Trophoblast cell (in vitro differentiated cells and primary cell): ENCODE measurements around the gene NDUFV1.

Experiments
- DNase-seq, 2 donors: peaks; one replicate each; pipeline ENCODE4 v3.0.0-alpha.2; 2016
- H2AFZ ChIP-seq: 2 replicates; pipeline ENCODE4 v1.6.1; 2013; ENCODE audit warnings: low read length, moderate library complexity, mild to moderate bottlenecking; ENCODE audit not compliant: insufficient read depth, poor library complexity
- H2AK5ac ChIP-seq: 2 replicates; pipeline ENCODE4 v1.6.1; 2013; ENCODE audit warnings: mild to moderate bottlenecking, low read length
- H2BK120ac ChIP-seq: 2 replicates; pipeline ENCODE4 v1.6.1; 2013; ENCODE audit warnings: low read length, mild to moderate bottlenecking, moderate library complexity; ENCODE audit not compliant: insufficient read depth, poor library complexity
- H2BK12ac ChIP-seq: 2 replicates; pipeline ENCODE4 v1.6.1; 2013; ENCODE audit warnings: mild to moderate bottlenecking, low read length, moderate library complexity
- H2BK5ac ChIP-seq: 2 replicates; pipeline ENCODE4 v1.6.1; 2013; ENCODE audit warnings: low read length, low read depth, moderate library complexity, mild to moderate bottlenecking; ENCODE audit not compliant: poor library complexity
- H3K14ac ChIP-seq: 2 replicates; pipeline ENCODE4 v1.6.1; 2013; ENCODE audit warnings: mild to moderate bottlenecking, low read length
- H3K18ac ChIP-seq: 2 replicates; pipeline ENCODE4 v1.6.1; 2013; ENCODE audit warnings: mild to moderate bottlenecking, low read length
- H3K23ac ChIP-seq: 2 replicates; pipeline ENCODE4 v1.6.1; 2013; ENCODE audit warnings: low read length
- H3K27ac ChIP-seq: 2 replicates; pipeline ENCODE4 v1.5.1; 2013; ENCODE audit warnings: low read depth, mild to moderate bottlenecking, inconsistent platforms, low read length, moderate library complexity
- H3K27me3 ChIP-seq: 2 replicates; pipeline ENCODE4 v1.6.1; 2013; ENCODE audit warnings: inconsistent platforms, mild to moderate bottlenecking, low read length, moderate library complexity; ENCODE audit not compliant: insufficient read depth
- H3K36me3 ChIP-seq, 2 experiments: 1 replicate in 1 of 2; 2 replicates in 1 of 2; pipeline ENCODE4 v1.6.1; 2013; ENCODE audit warnings: low read length in 2 of 2, mild to moderate bottlenecking in 2 of 2, moderate library complexity in 1 of 2; ENCODE audit not compliant: insufficient read depth in 2 of 2, control insufficient read depth in 1 of 2
- H3K4ac ChIP-seq: 2 replicates; pipeline ENCODE4 v1.6.1; 2013; ENCODE audit warnings: low read depth, mild to moderate bottlenecking, low read length, moderate library complexity
- H3K4me1 ChIP-seq, 2 experiments: 1 replicate in 1 of 2; 2 replicates in 1 of 2; pipeline ENCODE4 v1.6.1; 2013; ENCODE audit warnings: low read length in 2 of 2, mild to moderate bottlenecking in 2 of 2, moderate library complexity in 1 of 2; ENCODE audit not compliant: insufficient read depth in 2 of 2, control insufficient read depth in 1 of 2
- H3K4me2 ChIP-seq: 2 replicates; pipeline ENCODE4 v1.6.1; 2013; ENCODE audit warnings: inconsistent platforms, mild to moderate bottlenecking, low read length, moderate library complexity
- H3K4me3 ChIP-seq: 2 replicates; pipeline ENCODE4 v1.5.1; 2013; ENCODE audit warnings: mild to moderate bottlenecking, low read depth, low read length, inconsistent platforms
- H3K79me1 ChIP-seq: one replicate; pipeline ENCODE4 v1.6.1; 2013; ENCODE audit warnings: low read length
- H3K79me2 ChIP-seq: 2 replicates; pipeline ENCODE4 v1.6.1; 2013; ENCODE audit warnings: low read length, mild to moderate bottlenecking; ENCODE audit not compliant: control insufficient read depth, insufficient read depth, poor library complexity
- H3K9ac ChIP-seq: 2 replicates; pipeline ENCODE4 v1.6.1; 2013; ENCODE audit warnings: mild to moderate bottlenecking, low read length
- H3K9me3 ChIP-seq: 2 replicates; pipeline ENCODE4 v1.6.1; 2013; ENCODE audit warnings: low read depth, mild to moderate bottlenecking, control low read depth, inconsistent platforms, low read length; ENCODE audit not compliant: insufficient read depth
- H4K12ac ChIP-seq: 2 replicates; pipeline ENCODE4 v1.6.1; 2013; ENCODE audit warnings: low read depth, mild to moderate bottlenecking, low read length, moderate library complexity
- H4K8ac ChIP-seq: 2 replicates; pipeline ENCODE4 v1.6.1; 2013; ENCODE audit warnings: low read depth, mild to moderate bottlenecking, low read length, moderate library complexity
- H4K91ac ChIP-seq: one replicate; pipeline ENCODE4 v1.6.1; 2013; ENCODE audit warnings: low read depth, mild to moderate bottlenecking, low read length, moderate library complexity
- WGBS: extraction: QIAGEN DNeasy Blood & Tissue Kit; methylation state at CpG from one replicate; pipeline ENCODE4 v1.1.7; 2013; ENCODE audit warnings: missing lambda C conversion rate; ENCODE audit not compliant: insufficient read length, insufficient coverage; ENCODE audit errors: extremely low coverage; 5-methylcytosine and 5-hydroxymethylcytosine counted together

The NDUFV1 gene

GRCh38 chr11:67572305-67572704, 34.4 kb upstream of the NDUFV1 start:
- Histone ChIP-seq H3K9me3 (peaks cover 2% of the 10 kb centered on the region), H3K79me1 (no peaks in the 10 kb centered on the region), H3K18ac (no peak overlapping the region), H2AK5ac (no peak overlapping the region), H3K79me2 (no peaks in the 10 kb centered on the region), H3K14ac (no peak overlapping the region), H3K4me3 (no peak overlapping the region), H4K12ac (no peak overlapping the region), H3K27me3 (no peaks in the 10 kb centered on the region), H2AFZ (no peak overlapping the region), H3K23ac (no peak overlapping the region), H3K27ac (no peak overlapping the region), H2BK120ac (no peak overlapping the region), H3K4me2 (no peak overlapping the region), H2BK12ac (no peak overlapping the region), H3K4me1 (no peaks in the 10 kb centered on the region), H4K91ac (no peak overlapping the region), H4K8ac (no peak overlapping the region), H3K36me3 (no peaks in the 10 kb centered on the region), H3K9ac (no peak overlapping the region), H3K4ac (no peak overlapping the region), H2BK5ac (no peak overlapping the region)
- no CpG with 5 or more reads among the region's 5 CpGs for whole genome bisulfite sequencing
- no peak for DNase-seq

- Histone ChIP-seq H4K12ac (no peak overlapping the region), H3K4me3 (no peak overlapping the region), H3K27ac (no peak overlapping the region), H3K18ac (no peak overlapping the region), H3K4me1 (no peaks in the 10 kb centered on the region), H2BK5ac (no peak overlapping the region), H2BK12ac (no peak overlapping the region), H3K79me2 (no peaks in the 10 kb centered on the region), H3K14ac (no peak overlapping the region), H3K36me3 (no peaks in the 10 kb centered on the region), H3K4ac (no peak overlapping the region), H2BK120ac (no peak overlapping the region), H2AK5ac (no peak overlapping the region), H3K79me1 (no peaks in the 10 kb centered on the region), H4K91ac (no peak overlapping the region), H3K9ac (no peak overlapping the region), H4K8ac (no peak overlapping the region), H3K23ac (no peak overlapping the region), H3K9me3 (peaks cover 2% of the 10 kb centered on the region), H3K4me2 (no peak overlapping the region), H2AFZ (no peak overlapping the region), H3K27me3 (no peaks in the 10 kb centered on the region)
- WGBS = no CpG with 5 or more reads among the region's 21 CpGs
- DNase-seq = peak; percentile 76 to 87
Observed at GRCh38 chr11:67572747-67573419, 33.9 kb upstream of the NDUFV1 start.

- Histone ChIP-seq H2AK5ac (no peak overlapping the region), H2BK5ac (no peak overlapping the region), H3K36me3 (no peaks in the 10 kb centered on the region), H3K4me3 (no peak overlapping the region), H3K79me1 (no peaks in the 10 kb centered on the region), H3K9me3 (peaks cover 2% of the 10 kb centered on the region), H3K14ac (no peak overlapping the region), H3K27me3 (no peaks in the 10 kb centered on the region), H4K8ac (no peak overlapping the region), H3K4me1 (no peaks in the 10 kb centered on the region), H3K27ac (no peak overlapping the region), H3K4ac (no peak overlapping the region), H3K23ac (no peak overlapping the region), H2AFZ (no peak overlapping the region), H2BK12ac (no peak overlapping the region), H3K9ac (no peak overlapping the region), H3K18ac (no peak overlapping the region), H3K4me2 (no peak overlapping the region), H4K91ac (no peak overlapping the region), H3K79me2 (no peaks in the 10 kb centered on the region), H2BK120ac (no peak overlapping the region), H4K12ac (no peak overlapping the region)
- no CpG with 5 or more reads among the region's 3 CpGs for WGBS
- no peak for DNase-seq
Observed at GRCh38 chr11:67574938-67575337, 31.8 kb upstream of the NDUFV1 start.

GRCh38 chr11:67576735-67577475, 29.8 kb upstream of the NDUFV1 start:
- Histone ChIP-seq H3K4me2 (no peak overlapping the region), H2AFZ (no peak overlapping the region), H3K4me3 (no peak overlapping the region), H3K9me3 (no peaks in the 10 kb centered on the region), H3K18ac (no peak overlapping the region), H2BK5ac (no peak overlapping the region), H3K27me3 (no peaks in the 10 kb centered on the region), H4K8ac (no peak overlapping the region), H2BK120ac (no peak overlapping the region), H3K4me1 (peaks cover 2 to 3% of the 10 kb centered on the region in 2 experiments), H2BK12ac (no peak overlapping the region), H3K23ac (no peak overlapping the region), H3K79me1 (no peaks in the 10 kb centered on the region), H3K36me3 (no peaks in the 10 kb centered on the region), H3K79me2 (no peaks in the 10 kb centered on the region), H3K27ac (no peak overlapping the region), H4K91ac (no peak overlapping the region), H3K9ac (no peak overlapping the region), H2AK5ac (no peak overlapping the region), H3K14ac (no peak overlapping the region), H4K12ac (no peak overlapping the region), H3K4ac (no peak overlapping the region)
- no peak for DNase-seq
- WGBS = no CpG with 5 or more reads among the region's 14 CpGs
